ENCODE results near the gene PLEKHA5. TPM values are rescaled to one million over a fixed set of nuclear protein-coding genes. Genes with fewer than 3 reads are reported as not detected.
"Not testable (repeated sequence)": the region's sequence is repeated elsewhere in the genome, so short reads cannot be mapped to it uniquely, and the experiment has no call there.

The PLEKHA5 gene
- total RNA-seq, 4 donors from 2014 or later = 12.6 to 195 (median 49.6) TPM

GRCh38 chr12:19301223-19301622, 171.7 kb downstream of the PLEKHA5 start:
- no peak for TF ChIP-seq POLR2A (IDR thresholded peaks at IDR 0.05)
- no peaks in the 10 kb centered on the region for H3K36me3 ChIP-seq
- DNase-seq = no peak
- no peak overlapping the region for H3K27ac ChIP-seq
- H3K27me3 ChIP-seq = no peaks in the 10 kb centered on the region
- no peak overlapping the region for H3K4me3 ChIP-seq
- H3K4me1 ChIP-seq = no peaks in the 10 kb centered on the region
- H3K9me3 ChIP-seq = no peaks in the 10 kb centered on the region
- intact Hi-C loops (cut with DNase I; ENCODE audit: low total_unique reads) = no loop called here

GRCh38 chr12:19301688-19302087, 172.2 kb downstream of the PLEKHA5 start:
- Histone ChIP-seq H3K27ac (no peak overlapping the region), H3K4me3 (no peak overlapping the region), H3K4me1 (no peaks in the 10 kb centered on the region), H3K36me3 (no peaks in the 10 kb centered on the region), H3K9me3 (no peaks in the 10 kb centered on the region), H3K27me3 (no peaks in the 10 kb centered on the region)
- no peak for DNase-seq
- TF ChIP-seq CTCF (IDR thresholded peaks at IDR 0.05) (no peak), POLR2A (IDR thresholded peaks at IDR 0.05) (no peak)
- intact Hi-C loops (cut with DNase I; ENCODE audit: low total_unique reads) = no loop called here

- H3K27me3 ChIP-seq = no peaks in the 10 kb centered on the region
- DNase-seq = no peak
- H3K27ac ChIP-seq = no peak overlapping the region
- no peak overlapping the region for H3K4me3 ChIP-seq
- intact Hi-C loops (cut with DNase I; ENCODE audit: low total_unique reads) = no loop called here
- TF ChIP-seq CTCF (IDR thresholded peaks at IDR 0.05) (no peak), POLR2A (IDR thresholded peaks at IDR 0.05) (no peak)
- no peaks in the 10 kb centered on the region for H3K36me3 ChIP-seq
- H3K9me3 ChIP-seq = no peaks in the 10 kb centered on the region
- no peaks in the 10 kb centered on the region for H3K4me1 ChIP-seq
Measured at GRCh38 chr12:19302100-19302640, 172.6 kb downstream of the PLEKHA5 start.

GRCh38 chr12:19303496-19303895, 174.0 kb downstream of the PLEKHA5 start:
- Histone ChIP-seq H3K36me3 (no peaks in the 10 kb centered on the region), H3K9me3 (no peaks in the 10 kb centered on the region), H3K4me1 (no peaks in the 10 kb centered on the region), H3K27ac (no peak overlapping the region), H3K27me3 (no peaks in the 10 kb centered on the region), H3K4me3 (no peak overlapping the region)
- TF ChIP-seq POLR2A (IDR thresholded peaks at IDR 0.05) (no peak), CTCF (IDR thresholded peaks at IDR 0.05) (no peak)
- no peak for DNase-seq
- intact Hi-C loops (cut with DNase I; ENCODE audit: low total_unique reads) = no loop called here

- H3K4me3 ChIP-seq = no peak overlapping the region
Measured at GRCh38 chr12:19304149-19304750, 174.7 kb downstream of the PLEKHA5 start.

GRCh38 chr12:19305621-19306020, 176.1 kb downstream of the PLEKHA5 start:
- intact Hi-C loops (cut with DNase I; ENCODE audit: low total_unique reads); H3K9me3 ChIP-seq; H3K27me3 ChIP-seq; H3K4me1 ChIP-seq; H3K27ac ChIP-seq; DNase-seq; H3K36me3 ChIP-seq; H3K4me3 ChIP-seq: not testable (repeated sequence)

More at GRCh38 chr12:19304149-19304750, 174.7 kb downstream of the PLEKHA5 start:
- Histone ChIP-seq H3K27me3 (no peaks in the 10 kb centered on the region), H3K36me3 (no peaks in the 10 kb centered on the region), H3K4me1 (no peaks in the 10 kb centered on the region), H3K27ac (no peak overlapping the region), H3K9me3 (no peaks in the 10 kb centered on the region)
- DNase-seq = no peak
- intact Hi-C loops (cut with DNase I; ENCODE audit: low total_unique reads) = no loop called here
- no peak for TF ChIP-seq CTCF (IDR thresholded peaks at IDR 0.05)
- TF ChIP-seq POLR2A (IDR thresholded peaks at IDR 0.05) = no peak
